CD4-positive, alpha-beta T cell (primary cell): Measurements from ENCODE around the gene SPRR1B. TPM values are rescaled to one million over a fixed set of nuclear protein-coding genes. Genes with fewer than 3 reads are reported as not detected.

Experiments used
- ATAC-seq: fragments of 200-7000 bp; cut with Tn5 transposase; one replicate; pipeline ENCODE4 v1.10.0; 2022; ENCODE audit warnings: mild to moderate bottlenecking; ENCODE audit not compliant: poor library complexity
- CTCF ChIA-PET: fragments of 350-600 bp; sonication (Branson Sonifier 250); formaldehyde crosslinking; loops from one replicate; lab custom pipeline; 2021; ENCODE audit warnings: antibody characterized with exemption, inconsistent platforms; lab: Charles Lee
- POLR2A ChIA-PET: fragments of 350-600 bp; sonication (Branson Sonifier 250); formaldehyde crosslinking; loops from one replicate; lab custom pipeline; 2021; ENCODE audit warnings: antibody characterized with exemption, inconsistent platforms; lab: Charles Lee
- DNase-seq, 14 experiments: peaks; one replicate each; pipeline ENCODE4 v3.0.0-alpha.2; 2013 to 2020; ENCODE audit warnings: mixed read lengths in 2 of 14
- H3K27ac ChIP-seq, 2 donors: one replicate each; pipeline versions ENCODE4 v1.5.1 to v1.7.0; 2013; ENCODE audit warnings: low read length in 2 of 2, low read depth in 1 of 2, mild to moderate bottlenecking in 1 of 2
- H3K27me3 ChIP-seq, 2 experiments: 1 replicate in 1 of 2; 2 replicates in 1 of 2; pipeline versions ENCODE4 v1.6.1 to v1.7.0; 2013; ENCODE audit warnings: low read length in 2 of 2, control low read depth in 1 of 2, mild to moderate bottlenecking in 1 of 2, moderate library complexity in 1 of 2; ENCODE audit not compliant: insufficient read depth in 2 of 2, control insufficient read depth in 1 of 2
- H3K36me3 ChIP-seq: one replicate; pipeline ENCODE4 v1.6.1; 2013; ENCODE audit warnings: low read length, control low read depth; ENCODE audit not compliant: insufficient read depth
- H3K4me1 ChIP-seq: one replicate; pipeline ENCODE4 v1.6.1; 2013; ENCODE audit warnings: low read length, control low read depth; ENCODE audit not compliant: insufficient read depth
- H3K4me3 ChIP-seq: one replicate; pipeline ENCODE4 v1.5.1; 2013; ENCODE audit warnings: mild to moderate bottlenecking, low read length, moderate library complexity
- H3K9me3 ChIP-seq, 2 experiments: 1 replicate in 1 of 2; 2 replicates in 1 of 2; pipeline versions ENCODE4 v1.6.1 to v1.7.0; 2013; ENCODE audit warnings: low read length in 2 of 2, mild to moderate bottlenecking in 2 of 2, control low read depth in 1 of 2, moderate library complexity in 1 of 2; ENCODE audit not compliant: control insufficient read depth in 1 of 2, insufficient read depth in 1 of 2
- H3K27ac Mint-ChIP-seq: one replicate; pipeline ENCODE4 v1.8.0; 2020; ENCODE audit warnings: mixed read lengths
- H3K27me3 Mint-ChIP-seq: one replicate; pipeline ENCODE4 v1.8.0; 2021; ENCODE audit warnings: mixed read lengths
- H3K36me3 Mint-ChIP-seq: one replicate; pipeline ENCODE4 v1.8.0; 2021; ENCODE audit warnings: low read depth, mixed read lengths
- H3K4me1 Mint-ChIP-seq: one replicate; pipeline ENCODE4 v1.8.0; 2021; ENCODE audit warnings: low read depth, mixed read lengths
- H3K4me3 Mint-ChIP-seq: one replicate; pipeline ENCODE4 v1.8.0; 2020; ENCODE audit warnings: mild to moderate bottlenecking, mixed read lengths
- H3K9me3 Mint-ChIP-seq: one replicate; pipeline ENCODE4 v1.8.0; 2020; ENCODE audit warnings: mixed read lengths
- intact Hi-C, 2 experiments: fragments of 100-400 bp; cut with DNase I in 1 of 2; cut with micrococcal nuclease in 1 of 2; formaldehyde crosslinking; loops; one replicate each; pipeline versions ENCODE4 v1.15.1 to v1.9.0; 2023 to 2025; cut with DNase I, micrococcal nuclease
- total RNA-seq, 174 experiments: library from RNA in 2 of 174; stranded (reverse) in 2 of 174; gene quantifications; one replicate each; pipeline ENCODE4 v1.2.3 and lab custom pipeline; 2021 to 2026
- TF ChIP-seq, protein P1 (sequence below): fragments of 200-600 bp; IDR thresholded peaks from one replicate; pipeline ENCODE4 v1.8.0; 2022; ENCODE audit warnings: antibody characterized with exemption, mild to moderate bottlenecking

SPRR1B gene
- total RNA-seq, 2 experiments from 2014 or later = not detected

DNA sequence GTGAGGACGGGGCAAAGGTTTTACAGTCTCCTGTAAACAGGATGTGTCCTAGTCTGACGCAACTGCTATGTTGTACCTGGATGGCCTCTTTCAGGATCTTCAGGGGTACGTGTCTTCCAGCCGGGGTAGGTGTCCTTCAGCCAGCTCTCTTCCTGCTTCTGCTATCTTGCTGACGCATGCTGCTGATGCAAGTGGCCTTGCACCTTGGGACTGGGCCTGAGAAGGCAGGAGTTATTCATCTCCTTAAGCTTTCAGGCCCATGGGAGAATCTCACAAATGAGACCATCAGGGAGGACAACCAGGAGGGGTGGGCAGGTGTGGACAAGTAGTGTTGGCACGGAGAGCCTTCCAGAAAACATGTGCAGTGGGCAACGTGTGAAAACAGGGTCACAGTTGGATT lies 7.9 kb upstream of the SPRR1B start:
- peaks cover 0 to 7% of the 10 kb centered on the region in 2 experiments for H3K27me3 ChIP-seq
- Mint-ChIP-seq H3K9me3 (peaks cover 5% of the 10 kb centered on the region), H3K4me3 (no peak overlapping the region), H3K27ac (no peak overlapping the region), H3K4me1 (no peaks in the 10 kb centered on the region), H3K36me3 (no peaks in the 10 kb centered on the region), H3K27me3 (peaks cover 66% of the 10 kb centered on the region)
- TF ChIP-seq, protein P1, sequence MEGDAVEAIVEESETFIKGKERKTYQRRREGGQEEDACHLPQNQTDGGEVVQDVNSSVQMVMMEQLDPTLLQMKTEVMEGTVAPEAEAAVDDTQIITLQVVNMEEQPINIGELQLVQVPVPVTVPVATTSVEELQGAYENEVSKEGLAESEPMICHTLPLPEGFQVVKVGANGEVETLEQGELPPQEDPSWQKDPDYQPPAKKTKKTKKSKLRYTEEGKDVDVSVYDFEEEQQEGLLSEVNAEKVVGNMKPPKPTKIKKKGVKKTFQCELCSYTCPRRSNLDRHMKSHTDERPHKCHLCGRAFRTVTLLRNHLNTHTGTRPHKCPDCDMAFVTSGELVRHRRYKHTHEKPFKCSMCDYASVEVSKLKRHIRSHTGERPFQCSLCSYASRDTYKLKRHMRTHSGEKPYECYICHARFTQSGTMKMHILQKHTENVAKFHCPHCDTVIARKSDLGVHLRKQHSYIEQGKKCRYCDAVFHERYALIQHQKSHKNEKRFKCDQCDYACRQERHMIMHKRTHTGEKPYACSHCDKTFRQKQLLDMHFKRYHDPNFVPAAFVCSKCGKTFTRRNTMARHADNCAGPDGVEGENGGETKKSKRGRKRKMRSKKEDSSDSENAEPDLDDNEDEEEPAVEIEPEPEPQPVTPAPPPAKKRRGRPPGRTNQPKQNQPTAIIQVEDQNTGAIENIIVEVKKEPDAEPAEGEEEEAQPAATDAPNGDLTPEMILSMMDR = no peak
- H3K4me1 ChIP-seq = no peaks in the 10 kb centered on the region
- DNase-seq (no peak), ATAC-seq (no peak)
- ChIA-PET CTCF (no interaction called here), POLR2A (no interaction called here)
- intact Hi-C loops = no loop called here
- H3K9me3 ChIP-seq = no peaks in the 10 kb centered on the region
- no peaks in the 10 kb centered on the region for H3K36me3 ChIP-seq
- no peak overlapping the region for H3K27ac ChIP-seq
- no peak overlapping the region for H3K4me3 ChIP-seq

DNA sequence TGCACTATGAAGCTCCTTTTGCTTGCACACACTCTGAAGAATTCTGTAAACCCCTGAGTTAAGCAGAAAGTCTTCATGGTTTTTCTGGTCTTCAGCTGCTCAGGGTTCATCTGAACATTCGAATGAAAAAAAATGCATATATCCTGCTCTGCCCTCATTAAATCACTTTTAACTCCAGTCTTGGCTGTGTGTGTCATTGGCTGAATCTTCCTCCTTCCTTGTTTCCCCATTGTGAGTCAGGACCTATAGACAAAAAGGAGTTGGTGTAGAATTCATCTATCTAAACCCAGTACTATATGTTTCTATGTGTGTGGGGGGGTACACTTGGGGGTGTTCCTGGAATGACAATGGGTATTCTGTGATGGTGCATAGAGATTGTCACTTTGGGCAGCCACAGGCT lies 6.6 kb upstream of the SPRR1B start:
- TF ChIP-seq, protein P1 = no peak
- ATAC-seq = no peak
- Histone ChIP-seq H3K36me3 (no peaks in the 10 kb centered on the region), H3K27me3 (no peaks in the 10 kb centered on the region), H3K4me1 (no peaks in the 10 kb centered on the region), H3K27ac (no peak overlapping the region), H3K9me3 (no peaks in the 10 kb centered on the region), H3K4me3 (no peak overlapping the region)
- POLR2A ChIA-PET = no interaction called here
- H3K27me3 Mint-ChIP-seq = peaks cover 64% of the 10 kb centered on the region
- CTCF ChIA-PET = no interaction called here
- no peaks in the 10 kb centered on the region for H3K36me3 Mint-ChIP-seq
- H3K9me3 Mint-ChIP-seq = peaks cover 3% of the 10 kb centered on the region
- intact Hi-C loops = no loop called here
- DNase-seq = no peak
- H3K4me1 Mint-ChIP-seq = no peaks in the 10 kb centered on the region
- no peak overlapping the region for H3K27ac Mint-ChIP-seq
- no peak overlapping the region for H3K4me3 Mint-ChIP-seq

DNA sequence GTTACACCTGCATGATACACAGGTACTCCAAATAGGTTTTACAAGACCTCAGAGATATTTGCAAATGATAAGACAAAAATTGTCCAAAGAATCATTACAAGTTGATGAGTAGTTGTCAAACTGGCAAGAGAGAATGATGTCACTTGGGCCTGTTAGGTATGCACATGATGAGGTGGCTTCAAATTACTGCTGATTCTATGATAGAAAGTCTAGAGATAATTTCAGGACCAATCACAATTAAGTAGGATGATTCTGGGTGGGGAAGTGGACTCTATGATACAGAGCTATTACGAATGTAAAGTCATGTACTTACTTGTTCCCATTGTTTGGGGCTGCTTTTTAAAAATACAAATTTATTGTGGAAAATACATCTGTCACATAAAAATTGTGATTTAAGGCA lies 5.2 kb upstream of the SPRR1B start:
- no peaks in the 10 kb centered on the region for H3K36me3 Mint-ChIP-seq
- H3K4me3 Mint-ChIP-seq = no peak overlapping the region
- ChIA-PET CTCF (no interaction called here), POLR2A (no interaction called here)
- H3K4me1 ChIP-seq = no peaks in the 10 kb centered on the region
- H3K27me3 Mint-ChIP-seq = peaks cover 53% of the 10 kb centered on the region
- H3K36me3 ChIP-seq = no peaks in the 10 kb centered on the region
- no peak for ATAC-seq
- TF ChIP-seq, protein P1 = no peak
- DNase-seq = no peak
- no peaks in the 10 kb centered on the region for H3K27me3 ChIP-seq
- no peak overlapping the region for H3K27ac Mint-ChIP-seq
- no peak overlapping the region for H3K4me3 ChIP-seq
- no peaks in the 10 kb centered on the region for H3K4me1 Mint-ChIP-seq
- intact Hi-C loops = no loop called here
- no peak overlapping the region for H3K27ac ChIP-seq
- no peaks in the 10 kb centered on the region for H3K9me3 Mint-ChIP-seq
- no peaks in the 10 kb centered on the region for H3K9me3 ChIP-seq
